ENCODE data around the gene EPHA8. TPM values are rescaled to one million over a fixed set of nuclear protein-coding genes. Genes with fewer than 3 reads are reported as not detected.

Gene EPHA8
- polyA plus RNA-seq, 1 donor (not counting 4 experiments of a cell fraction or from before 2014, with no cell fraction given): 1.0 TPM

DNA sequence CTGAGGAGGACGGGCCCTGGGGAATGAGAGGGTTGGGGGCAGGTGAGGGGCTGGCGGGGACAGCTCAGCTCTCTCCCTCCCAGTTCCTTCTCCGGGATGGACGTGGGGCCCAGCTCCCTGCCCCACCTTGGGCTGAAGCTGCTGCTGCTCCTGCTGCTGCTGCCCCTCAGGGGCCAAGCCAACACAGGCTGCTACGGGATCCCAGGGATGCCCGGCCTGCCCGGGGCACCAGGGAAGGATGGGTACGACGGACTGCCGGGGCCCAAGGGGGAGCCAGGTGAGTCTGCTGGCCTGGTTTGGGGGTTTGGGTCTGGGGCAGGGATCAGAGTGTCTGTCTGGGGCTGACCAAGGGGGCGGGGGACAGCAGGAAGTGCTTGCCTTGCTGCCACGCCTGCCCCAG is 80.6 kb downstream of the EPHA8 start:
- Histone ChIP-seq H3K9me1 (ENCODE audit: control insufficient read depth, extremely low read depth, insufficient read depth, low read length) (no peaks in the 10 kb centered on the region), H3K27me3 (ENCODE audit: control insufficient read depth, extremely low read depth, insufficient read depth, low read length) (no peaks in the 10 kb centered on the region), H4K20me1 (ENCODE audit: control insufficient read depth, extremely low read depth, insufficient read depth, low read length) (peaks cover 3% of the 10 kb centered on the region), H3K4me2 (ENCODE audit: control insufficient read depth, extremely low read depth, insufficient read depth, low read depth, low read length) (no peak overlapping the region), H3K9me3 (ENCODE audit: control insufficient read depth, low read depth, low read length) (no peaks in the 10 kb centered on the region), H3K79me2 (ENCODE audit: control insufficient read depth, insufficient read depth, low read length) (no peaks in the 10 kb centered on the region), H3K4me1 (ENCODE audit: control insufficient read depth, extremely low read depth, insufficient read depth, low read length) (no peaks in the 10 kb centered on the region), H3K36me3 (ENCODE audit: control insufficient read depth in 2 of 2, extremely low read depth in 1 of 2, insufficient read depth in 2 of 2, low read length in 2 of 2) (no peaks in the 10 kb centered on the region), H2AFZ (ENCODE audit: control insufficient read depth, low read length) (no peak overlapping the region), H3K27ac (ENCODE audit: control insufficient read depth, insufficient read depth, low read length) (no peak overlapping the region), H3K9ac (ENCODE audit: control insufficient read depth, extremely low read depth, insufficient read depth, low read length) (no peak overlapping the region), H3K4me3 (ENCODE audit: control insufficient read depth in 2 of 3, extremely low read depth in 1 of 3, insufficient read depth in 2 of 3, low read depth in 1 of 3, low read length in 3 of 3) (no peak overlapping the region)
- dilution Hi-C loops (cut with MboI; ENCODE audit: extremely low pct_ligation_motif_present, low sequenced_read_pairs): no loop called here
- no peak for DNase-seq (ENCODE audit: low read depth, low spot score)
- TF ChIP-seq EZH2 (IDR thresholded peaks at IDR 0.05; ENCODE audit: low read length): no peak
- TF ChIP-seq, protein P1, sequence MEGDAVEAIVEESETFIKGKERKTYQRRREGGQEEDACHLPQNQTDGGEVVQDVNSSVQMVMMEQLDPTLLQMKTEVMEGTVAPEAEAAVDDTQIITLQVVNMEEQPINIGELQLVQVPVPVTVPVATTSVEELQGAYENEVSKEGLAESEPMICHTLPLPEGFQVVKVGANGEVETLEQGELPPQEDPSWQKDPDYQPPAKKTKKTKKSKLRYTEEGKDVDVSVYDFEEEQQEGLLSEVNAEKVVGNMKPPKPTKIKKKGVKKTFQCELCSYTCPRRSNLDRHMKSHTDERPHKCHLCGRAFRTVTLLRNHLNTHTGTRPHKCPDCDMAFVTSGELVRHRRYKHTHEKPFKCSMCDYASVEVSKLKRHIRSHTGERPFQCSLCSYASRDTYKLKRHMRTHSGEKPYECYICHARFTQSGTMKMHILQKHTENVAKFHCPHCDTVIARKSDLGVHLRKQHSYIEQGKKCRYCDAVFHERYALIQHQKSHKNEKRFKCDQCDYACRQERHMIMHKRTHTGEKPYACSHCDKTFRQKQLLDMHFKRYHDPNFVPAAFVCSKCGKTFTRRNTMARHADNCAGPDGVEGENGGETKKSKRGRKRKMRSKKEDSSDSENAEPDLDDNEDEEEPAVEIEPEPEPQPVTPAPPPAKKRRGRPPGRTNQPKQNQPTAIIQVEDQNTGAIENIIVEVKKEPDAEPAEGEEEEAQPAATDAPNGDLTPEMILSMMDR (optimal IDR thresholded peaks at IDR 0.05 in 1 of 3, IDR thresholded peaks at IDR 0.05 in 1 of 3, conservative IDR thresholded peaks at IDR 0.05 in 1 of 3; ENCODE audit: extremely low read depth in 1 of 3, insufficient read depth in 2 of 3, low read length in 3 of 3): no peak
- no peak for FAIRE-seq

DNA sequence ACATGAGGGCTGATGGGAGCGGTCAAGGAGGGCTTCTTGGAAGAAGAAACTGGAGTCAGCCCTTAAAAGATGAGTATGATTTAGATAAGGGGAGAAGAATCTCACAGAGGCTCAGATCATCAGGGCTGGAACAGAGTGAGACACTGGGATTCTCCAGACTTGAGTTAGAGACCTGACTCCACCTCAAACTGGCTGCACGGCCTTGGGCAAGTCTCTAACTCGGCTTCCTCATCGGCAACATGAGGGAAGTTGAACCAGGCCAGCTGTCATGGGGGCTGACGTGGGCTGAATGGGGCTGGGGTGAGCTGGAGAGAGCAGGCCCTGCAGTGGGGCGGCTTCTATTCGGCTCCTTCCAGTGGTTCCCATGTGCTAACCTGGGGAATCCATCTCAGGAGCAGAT is 82.6 kb downstream of the EPHA8 start:
- Histone ChIP-seq H3K4me1 (ENCODE audit: control insufficient read depth, extremely low read depth, insufficient read depth, low read length) (no peaks in the 10 kb centered on the region), H3K9ac (ENCODE audit: control insufficient read depth, extremely low read depth, insufficient read depth, low read length) (no peak overlapping the region), H2AFZ (ENCODE audit: control insufficient read depth, low read length) (no peak overlapping the region), H3K36me3 (ENCODE audit: control insufficient read depth in 2 of 2, extremely low read depth in 1 of 2, insufficient read depth in 2 of 2, low read length in 2 of 2) (no peaks in the 10 kb centered on the region), H3K79me2 (ENCODE audit: control insufficient read depth, insufficient read depth, low read length) (no peaks in the 10 kb centered on the region), H3K9me3 (ENCODE audit: control insufficient read depth, low read depth, low read length) (no peaks in the 10 kb centered on the region), H3K27me3 (ENCODE audit: control insufficient read depth, extremely low read depth, insufficient read depth, low read length) (no peaks in the 10 kb centered on the region), H3K9me1 (ENCODE audit: control insufficient read depth, extremely low read depth, insufficient read depth, low read length) (no peaks in the 10 kb centered on the region), H3K27ac (ENCODE audit: control insufficient read depth, insufficient read depth, low read length) (no peak overlapping the region), H3K4me3 (ENCODE audit: control insufficient read depth in 2 of 3, extremely low read depth in 1 of 3, insufficient read depth in 2 of 3, low read depth in 1 of 3, low read length in 3 of 3) (no peak overlapping the region), H4K20me1 (ENCODE audit: control insufficient read depth, extremely low read depth, insufficient read depth, low read length) (peaks cover 3% of the 10 kb centered on the region), H3K4me2 (ENCODE audit: control insufficient read depth, extremely low read depth, insufficient read depth, low read depth, low read length) (no peak overlapping the region)
- dilution Hi-C loops (cut with MboI; ENCODE audit: extremely low pct_ligation_motif_present, low sequenced_read_pairs): no loop called here
- no peak for TF ChIP-seq EZH2 (IDR thresholded peaks at IDR 0.05; ENCODE audit: low read length)
- TF ChIP-seq, protein P1 (optimal IDR thresholded peaks at IDR 0.05 in 1 of 3, IDR thresholded peaks at IDR 0.05 in 1 of 3, conservative IDR thresholded peaks at IDR 0.05 in 1 of 3; ENCODE audit: extremely low read depth in 1 of 3, insufficient read depth in 2 of 3, low read length in 3 of 3): no peak
- FAIRE-seq: no peak
- DNase-seq (ENCODE audit: low read depth, low spot score): no peak

All from keratinocyte (primary cell).